ENCODE results near the gene TYROBP. TPM values are rescaled to one million over a fixed set of nuclear protein-coding genes. Genes with fewer than 3 reads are reported as not detected.

The TYROBP gene
- polyA plus RNA-seq, 2 of the 4 experiments (the other 2 are of a cell fraction): 0.21 TPM; not detected in 1

DNA sequence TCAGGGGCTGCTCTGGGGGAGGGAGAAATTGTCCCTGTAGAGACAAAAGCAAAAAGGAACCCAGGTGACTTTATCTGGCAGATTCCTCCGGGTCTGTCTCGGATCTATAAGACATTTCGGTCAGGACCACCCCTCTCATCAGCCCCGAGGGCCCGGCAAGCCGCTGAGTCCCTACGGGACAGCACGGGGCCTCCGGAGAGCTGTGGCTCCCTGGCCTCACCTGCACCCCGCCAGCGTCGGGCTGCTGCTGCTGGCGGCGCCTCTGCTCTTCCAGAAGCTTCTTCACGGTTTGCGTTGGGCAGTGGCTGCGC, 9.6 kb downstream of the TYROBP start:
- ChIA-PET CTCF (interaction anchor here (0.6 to 9.8 kb wide), 3 partner anchors 16 to 404 kb away, joined by 3 to 125 read pairs (median 3); no protein-coding TSS in a partner anchor), POLR2A (no interaction called here)
- H3K4me2 ChIP-seq: peak overlapping the region; percentile 89
- ATAC-seq (no peak), DNase-seq (ENCODE audit: low read depth in 1 of 2, low spot score in 1 of 2) (no peak), FAIRE-seq (no peak)
- peak overlapping the region in 1 of 2 experiments; percentile 89; a peak in 4 of 6 replicates for H3K27ac ChIP-seq
- peaks cover 24% of the 10 kb centered on the region for H3K4me1 ChIP-seq
- TF ChIP-seq CBX8 (IDR thresholded peaks at IDR 0.05) (no peak), RAD21 (conservative IDR thresholded peaks at IDR 0.05 in 1 of 2, IDR thresholded peaks at IDR 0.05 in 1 of 2) (no peak), EHMT2 (IDR thresholded peaks at IDR 0.05; ENCODE audit: low read depth) (no peak), GATA3 (IDR thresholded peaks at IDR 0.05; ENCODE audit: borderline replicate concordance) (no peak), EHF (CRISPR knock-in tag; IDR thresholded peaks at IDR 0.05) (no peak), ZFP36 (IDR thresholded peaks at IDR 0.05; ENCODE audit: borderline replicate concordance, partially characterized antibody) (no peak), RFX5 (IDR thresholded peaks at IDR 0.05) (no peak), NFE2L2 (conservative IDR thresholded peaks at IDR 0.05; ENCODE audit: low read length) (no peak), FOSL2 (IDR thresholded peaks at IDR 0.05) (no peak), FOSL2 (CRISPR knock-in tag; IDR thresholded peaks at IDR 0.05) (no peak), RNF2 (IDR thresholded peaks at IDR 0.05; ENCODE audit: borderline replicate concordance, low read depth) (no peak), CHD4 (IDR thresholded peaks at IDR 0.05; ENCODE audit: borderline replicate concordance) (no peak), ZSCAN20 (CRISPR knock-in tag; IDR thresholded peaks at IDR 0.05) (no peak), CEBPB (IDR thresholded peaks at IDR 0.05) (no peak), TP53 (CRISPR knock-in tag; IDR thresholded peaks at IDR 0.05) (no peak)
- TF ChIP-seq, protein P1, sequence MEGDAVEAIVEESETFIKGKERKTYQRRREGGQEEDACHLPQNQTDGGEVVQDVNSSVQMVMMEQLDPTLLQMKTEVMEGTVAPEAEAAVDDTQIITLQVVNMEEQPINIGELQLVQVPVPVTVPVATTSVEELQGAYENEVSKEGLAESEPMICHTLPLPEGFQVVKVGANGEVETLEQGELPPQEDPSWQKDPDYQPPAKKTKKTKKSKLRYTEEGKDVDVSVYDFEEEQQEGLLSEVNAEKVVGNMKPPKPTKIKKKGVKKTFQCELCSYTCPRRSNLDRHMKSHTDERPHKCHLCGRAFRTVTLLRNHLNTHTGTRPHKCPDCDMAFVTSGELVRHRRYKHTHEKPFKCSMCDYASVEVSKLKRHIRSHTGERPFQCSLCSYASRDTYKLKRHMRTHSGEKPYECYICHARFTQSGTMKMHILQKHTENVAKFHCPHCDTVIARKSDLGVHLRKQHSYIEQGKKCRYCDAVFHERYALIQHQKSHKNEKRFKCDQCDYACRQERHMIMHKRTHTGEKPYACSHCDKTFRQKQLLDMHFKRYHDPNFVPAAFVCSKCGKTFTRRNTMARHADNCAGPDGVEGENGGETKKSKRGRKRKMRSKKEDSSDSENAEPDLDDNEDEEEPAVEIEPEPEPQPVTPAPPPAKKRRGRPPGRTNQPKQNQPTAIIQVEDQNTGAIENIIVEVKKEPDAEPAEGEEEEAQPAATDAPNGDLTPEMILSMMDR (IDR thresholded peaks at IDR 0.05): no peak
- TF ChIP-seq, protein P2, sequence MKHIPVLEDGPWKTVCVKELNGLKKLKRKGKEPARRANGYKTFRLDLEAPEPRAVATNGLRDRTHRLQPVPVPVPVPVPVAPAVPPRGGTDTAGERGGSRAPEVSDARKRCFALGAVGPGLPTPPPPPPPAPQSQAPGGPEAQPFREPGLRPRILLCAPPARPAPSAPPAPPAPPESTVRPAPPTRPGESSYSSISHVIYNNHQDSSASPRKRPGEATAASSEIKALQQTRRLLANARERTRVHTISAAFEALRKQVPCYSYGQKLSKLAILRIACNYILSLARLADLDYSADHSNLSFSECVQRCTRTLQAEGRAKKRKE (CRISPR knock-in tag; IDR thresholded peaks at IDR 0.05; ENCODE audit: low read depth): no peak
- TF ChIP-seq, protein P3, sequence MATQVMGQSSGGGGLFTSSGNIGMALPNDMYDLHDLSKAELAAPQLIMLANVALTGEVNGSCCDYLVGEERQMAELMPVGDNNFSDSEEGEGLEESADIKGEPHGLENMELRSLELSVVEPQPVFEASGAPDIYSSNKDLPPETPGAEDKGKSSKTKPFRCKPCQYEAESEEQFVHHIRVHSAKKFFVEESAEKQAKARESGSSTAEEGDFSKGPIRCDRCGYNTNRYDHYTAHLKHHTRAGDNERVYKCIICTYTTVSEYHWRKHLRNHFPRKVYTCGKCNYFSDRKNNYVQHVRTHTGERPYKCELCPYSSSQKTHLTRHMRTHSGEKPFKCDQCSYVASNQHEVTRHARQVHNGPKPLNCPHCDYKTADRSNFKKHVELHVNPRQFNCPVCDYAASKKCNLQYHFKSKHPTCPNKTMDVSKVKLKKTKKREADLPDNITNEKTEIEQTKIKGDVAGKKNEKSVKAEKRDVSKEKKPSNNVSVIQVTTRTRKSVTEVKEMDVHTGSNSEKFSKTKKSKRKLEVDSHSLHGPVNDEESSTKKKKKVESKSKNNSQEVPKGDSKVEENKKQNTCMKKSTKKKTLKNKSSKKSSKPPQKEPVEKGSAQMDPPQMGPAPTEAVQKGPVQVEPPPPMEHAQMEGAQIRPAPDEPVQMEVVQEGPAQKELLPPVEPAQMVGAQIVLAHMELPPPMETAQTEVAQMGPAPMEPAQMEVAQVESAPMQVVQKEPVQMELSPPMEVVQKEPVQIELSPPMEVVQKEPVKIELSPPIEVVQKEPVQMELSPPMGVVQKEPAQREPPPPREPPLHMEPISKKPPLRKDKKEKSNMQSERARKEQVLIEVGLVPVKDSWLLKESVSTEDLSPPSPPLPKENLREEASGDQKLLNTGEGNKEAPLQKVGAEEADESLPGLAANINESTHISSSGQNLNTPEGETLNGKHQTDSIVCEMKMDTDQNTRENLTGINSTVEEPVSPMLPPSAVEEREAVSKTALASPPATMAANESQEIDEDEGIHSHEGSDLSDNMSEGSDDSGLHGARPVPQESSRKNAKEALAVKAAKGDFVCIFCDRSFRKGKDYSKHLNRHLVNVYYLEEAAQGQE (IDR thresholded peaks at IDR 0.05): no peak
- TF ChIP-seq, protein P4, sequence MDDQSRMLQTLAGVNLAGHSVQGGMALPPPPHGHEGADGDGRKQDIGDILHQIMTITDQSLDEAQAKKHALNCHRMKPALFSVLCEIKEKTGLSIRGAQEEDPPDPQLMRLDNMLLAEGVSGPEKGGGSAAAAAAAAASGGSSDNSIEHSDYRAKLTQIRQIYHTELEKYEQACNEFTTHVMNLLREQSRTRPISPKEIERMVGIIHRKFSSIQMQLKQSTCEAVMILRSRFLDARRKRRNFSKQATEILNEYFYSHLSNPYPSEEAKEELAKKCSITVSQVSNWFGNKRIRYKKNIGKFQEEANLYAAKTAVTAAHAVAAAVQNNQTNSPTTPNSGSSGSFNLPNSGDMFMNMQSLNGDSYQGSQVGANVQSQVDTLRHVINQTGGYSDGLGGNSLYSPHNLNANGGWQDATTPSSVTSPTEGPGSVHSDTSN (IDR thresholded peaks at IDR 0.05): no peak
- peak overlapping the region; percentile 84 for H3K4me3 ChIP-seq
- no peaks in the 10 kb centered on the region for H3K9me3 ChIP-seq
- WGBS (ENCODE audit: missing lambda C conversion rate): 92% methylated on average over 17 of the region's 17 CpGs
